SKM-1 (cell line): Measurements from ENCODE around the gene TCF7.
"Not testable (repeated sequence)": the region's sequence is repeated elsewhere in the genome, so short reads cannot be mapped to it uniquely, and the experiment has no call there.

Experiments
- DNase-seq: peaks from one replicate; lab custom pipeline; 2025; ENCODE audit not compliant: unreplicated experiment; lab: John Stamatoyannopoulos, UW

Gene TCF7

DNA sequence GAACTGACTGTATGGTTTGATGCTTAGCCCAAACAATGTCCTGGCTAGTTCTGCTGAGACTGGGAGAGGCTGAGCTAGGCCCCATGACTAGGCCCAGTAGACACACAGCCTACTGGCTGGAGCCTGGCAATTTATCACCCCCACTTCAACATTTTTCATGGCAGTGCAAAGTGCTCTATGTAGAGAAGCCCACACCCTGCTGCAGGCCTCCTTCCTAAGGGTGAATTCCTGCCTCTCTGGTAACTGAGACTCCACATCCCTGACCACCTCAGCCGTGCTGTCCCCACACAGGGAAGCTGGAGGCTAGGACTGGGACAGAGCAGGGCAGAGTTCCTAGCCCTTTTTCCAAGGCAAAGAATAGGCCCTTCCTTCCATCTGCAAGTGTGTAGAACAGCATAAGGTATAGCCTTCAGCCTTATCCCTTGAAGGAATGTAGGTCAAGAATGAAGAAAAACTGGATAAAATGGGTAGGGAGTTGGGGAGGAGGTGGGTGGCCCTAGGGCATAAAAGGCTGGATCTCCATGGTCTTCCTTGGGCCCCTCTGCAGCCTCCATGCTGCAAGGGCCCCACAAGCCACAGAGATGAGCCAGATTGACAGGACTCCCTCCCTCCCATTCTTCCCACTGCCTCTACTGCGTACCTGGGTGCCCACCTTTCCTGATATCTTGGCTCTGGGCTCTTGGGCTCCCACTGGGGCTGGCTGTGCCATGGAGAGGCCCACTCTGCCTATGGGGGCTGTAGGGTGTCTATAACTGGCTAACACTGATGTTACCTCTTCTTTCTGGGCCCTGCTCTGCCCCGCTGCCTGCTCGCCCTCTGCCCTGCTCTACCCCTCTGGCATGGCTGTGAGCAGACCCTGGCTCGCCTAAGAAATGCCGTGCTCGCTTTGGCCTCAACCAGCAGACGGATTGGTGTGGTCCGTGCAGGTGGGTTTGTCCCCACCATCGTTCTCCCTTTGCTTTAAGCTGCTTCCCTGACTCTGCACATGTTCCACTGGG is 29.8 kb downstream of the TCF7 start:
- DNase-seq, result no peak

DNA sequence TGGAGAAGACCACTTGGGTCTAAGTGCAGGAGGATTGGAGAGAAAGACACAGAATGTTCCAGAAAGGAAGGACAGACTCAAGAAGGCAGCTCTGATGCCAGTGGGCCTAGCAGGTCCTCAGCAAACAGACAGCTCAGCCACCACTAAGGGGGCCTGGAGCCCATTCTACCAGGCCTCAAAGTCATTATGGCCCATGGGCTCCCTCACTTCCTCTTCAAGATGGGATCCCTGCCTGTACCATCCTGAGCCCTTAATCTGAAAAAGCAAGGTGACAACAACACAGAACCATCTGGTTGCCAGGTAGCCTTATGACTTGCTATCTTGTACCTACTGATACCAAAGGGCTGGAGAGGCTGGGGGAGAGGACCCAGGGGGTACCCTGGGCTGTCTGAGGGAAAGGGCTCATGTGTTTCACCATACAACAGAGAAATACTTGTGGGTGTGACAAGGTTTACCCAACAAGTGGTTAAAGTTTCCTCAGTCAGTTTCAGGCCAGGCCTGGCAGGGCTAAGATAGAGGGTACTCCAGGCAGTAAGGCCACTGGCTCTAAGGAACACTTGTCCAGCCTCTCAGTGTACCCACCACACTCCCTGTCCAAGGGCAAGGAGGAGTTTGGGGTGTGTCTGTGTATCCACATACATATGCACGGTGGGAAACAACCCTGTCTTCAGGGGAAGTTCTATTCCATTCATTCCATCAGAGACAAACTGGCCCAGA is 30.7 kb downstream of the TCF7 start:
- peak; percentile 3 for DNase-seq

DNA sequence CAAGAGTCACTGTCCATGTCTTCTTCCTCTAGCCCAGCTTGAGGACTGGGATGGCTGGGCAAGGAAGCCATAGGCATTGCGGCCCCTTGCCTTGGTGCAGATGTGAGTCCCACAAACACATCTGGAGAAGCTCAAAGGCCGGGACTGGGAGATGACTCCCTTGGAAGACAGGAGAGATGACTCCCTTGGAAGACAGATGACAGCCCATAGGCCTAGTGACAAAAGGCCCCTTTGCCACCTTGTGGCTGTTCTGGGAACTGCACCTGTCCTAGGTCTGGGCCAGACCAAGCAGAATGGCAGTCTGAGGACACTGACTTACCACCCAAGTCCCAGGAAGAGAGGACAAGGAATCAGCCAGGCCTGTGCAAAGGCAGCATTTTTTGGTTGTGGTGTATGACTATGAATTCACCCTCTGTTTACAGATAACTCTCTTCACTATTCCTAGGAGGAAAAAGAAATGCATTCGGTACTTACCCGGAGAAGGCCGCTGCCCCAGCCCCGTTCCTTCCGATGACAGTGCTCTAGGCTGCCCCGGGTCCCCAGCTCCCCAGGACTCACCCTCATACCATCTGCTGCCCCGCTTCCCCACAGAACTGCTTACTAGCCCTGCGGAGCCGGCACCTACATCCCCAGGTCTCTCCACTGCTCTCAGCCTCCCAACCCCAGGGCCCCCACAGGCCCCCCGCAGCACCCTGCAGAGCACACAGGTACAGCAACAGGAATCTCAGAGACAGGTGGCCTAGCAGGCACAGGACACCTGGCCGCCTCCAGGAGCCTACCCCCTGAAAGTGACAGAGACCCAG is 31.5 kb downstream of the TCF7 start:
- peak; percentile 39 for DNase-seq

DNA sequence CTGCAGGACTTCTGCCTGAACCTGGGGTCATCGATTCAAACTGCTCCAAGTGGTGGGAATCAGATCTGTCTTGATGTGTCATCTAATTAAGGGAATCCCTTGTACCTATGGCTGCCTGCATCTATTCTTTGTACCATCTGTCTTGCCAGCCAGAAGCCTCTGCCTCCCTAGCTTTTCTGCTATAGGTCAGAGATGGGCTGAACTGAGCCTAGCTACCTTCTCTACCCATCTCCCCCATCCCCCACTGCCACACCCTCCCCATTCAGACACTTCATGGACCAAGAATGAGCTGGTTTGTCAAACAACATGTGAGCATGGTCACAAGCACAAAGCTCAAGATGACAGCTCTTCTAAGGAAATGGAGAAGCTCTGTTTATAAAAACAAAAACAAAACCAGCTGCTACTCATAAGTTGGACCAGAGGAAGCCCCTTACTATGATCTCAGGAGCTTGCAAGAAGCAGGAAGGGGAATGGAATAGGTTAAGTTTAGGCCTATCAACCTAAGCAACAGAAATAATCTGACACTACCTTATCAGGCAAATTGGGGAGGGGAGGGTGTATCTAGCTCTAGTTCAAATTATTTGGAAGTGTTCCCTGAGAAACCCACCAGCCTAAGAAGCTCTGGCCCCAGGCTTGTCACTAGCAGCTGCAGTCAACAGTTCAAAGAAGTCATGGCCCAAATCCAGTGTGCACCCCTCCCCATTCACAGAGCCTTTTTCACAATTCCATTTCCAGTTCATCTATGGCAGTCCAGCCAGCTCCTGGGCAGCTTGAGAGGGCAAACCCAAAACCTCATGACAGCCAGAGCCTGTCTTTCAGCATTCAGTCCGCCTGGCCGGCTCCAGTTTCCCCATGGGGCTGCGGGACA is 32.4 kb downstream of the TCF7 start:
- no peak for DNase-seq

DNA sequence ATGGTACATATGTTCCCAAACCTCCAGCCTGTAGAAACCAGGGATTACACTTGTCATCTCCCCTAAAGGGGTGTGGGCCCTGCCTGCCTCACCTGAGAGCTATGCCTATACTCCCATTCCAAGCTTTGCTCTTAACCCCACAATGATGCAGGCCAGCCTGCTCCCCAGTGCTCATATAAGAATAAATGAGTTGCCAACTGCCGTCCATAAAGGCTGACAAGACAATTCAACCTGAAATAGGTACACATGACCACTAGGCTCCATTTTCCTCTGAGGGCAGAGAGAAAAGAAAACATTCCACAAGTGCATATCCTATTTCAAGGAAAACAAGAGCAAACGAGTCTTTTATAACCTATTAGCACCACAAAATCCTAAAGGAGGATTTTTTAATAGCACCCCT is 33.8 kb downstream of the TCF7 start:
- DNase-seq, result no peak

DNA sequence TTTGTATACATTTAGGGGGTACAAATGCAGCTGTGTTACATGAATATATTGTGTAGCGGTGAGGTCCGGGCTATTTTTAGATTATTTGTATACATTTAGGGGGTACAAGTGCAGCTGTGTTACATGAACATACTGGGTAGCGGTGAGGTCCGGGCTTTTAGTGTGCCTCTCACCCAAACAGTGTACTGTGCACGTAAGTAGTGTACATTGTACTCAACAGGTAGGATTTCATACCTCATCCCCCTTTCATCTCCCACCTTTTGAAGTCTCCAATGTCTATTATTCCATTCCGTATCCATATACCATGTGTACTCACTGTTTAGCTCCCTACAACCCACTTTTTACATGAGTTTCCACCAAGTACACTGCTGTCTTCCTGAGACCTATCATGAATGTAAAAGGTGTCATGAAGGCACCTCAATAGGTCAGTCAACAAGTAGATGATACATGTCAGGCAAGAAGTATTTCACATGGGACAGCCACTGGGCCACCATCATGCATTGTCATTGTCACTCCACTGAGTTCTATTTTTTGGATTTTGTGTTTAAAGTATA is 34.6 kb downstream of the TCF7 start:
- DNase-seq, result no peak

DNA sequence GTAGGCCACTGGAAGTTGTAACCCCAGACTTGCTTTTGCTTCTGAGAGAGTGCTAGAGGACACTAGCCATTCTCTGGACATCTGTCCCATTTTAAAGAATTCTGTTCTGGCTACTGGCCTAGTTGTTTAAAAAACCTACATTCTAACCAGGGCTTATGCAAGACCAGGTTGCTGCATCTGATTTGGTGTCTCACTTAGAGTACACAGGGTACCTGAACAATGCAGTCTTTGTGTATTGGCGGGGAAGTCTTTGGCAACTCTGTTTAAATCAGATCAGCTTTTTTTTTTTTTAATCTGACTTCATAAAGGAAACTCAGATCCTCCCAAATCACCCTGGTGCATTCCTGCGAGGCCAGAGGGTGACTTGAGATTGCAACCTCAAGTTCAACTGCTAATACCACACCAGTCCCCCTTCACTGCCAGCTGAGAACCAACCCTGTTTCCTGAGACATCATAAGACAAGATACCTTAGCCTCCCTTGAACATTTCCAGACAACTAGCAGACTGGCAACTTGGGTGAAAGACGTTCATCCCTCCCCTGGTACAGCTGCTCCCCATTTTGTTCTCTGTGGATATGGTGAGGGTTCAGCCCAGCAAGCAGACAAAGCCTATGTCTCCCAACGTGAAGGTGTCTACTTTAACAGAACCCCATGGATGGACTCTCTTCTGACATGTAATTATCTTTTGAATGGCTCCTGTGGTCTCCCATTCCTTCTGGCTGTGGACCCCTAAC is 35.3 kb downstream of the TCF7 start:
- no peak for DNase-seq

DNA sequence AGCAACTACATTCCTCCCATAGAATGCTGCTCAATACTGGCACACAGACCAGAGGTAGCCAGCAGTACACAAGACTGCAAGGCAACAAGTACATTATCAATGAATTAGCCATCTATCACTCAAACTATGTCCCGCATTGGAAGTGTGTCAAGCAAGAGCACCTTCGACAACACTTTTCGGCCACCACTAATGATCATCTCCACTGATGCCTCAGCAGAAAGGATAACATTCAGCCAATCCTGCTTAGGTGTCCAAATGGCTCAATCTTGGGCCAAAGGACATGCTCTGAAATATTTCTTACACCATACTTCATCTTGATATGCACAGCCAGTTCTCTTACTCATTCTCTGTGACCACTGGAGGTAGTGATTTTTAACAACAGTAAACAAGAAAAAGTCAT is 37.2 kb downstream of the TCF7 start:
- DNase-seq, result no peak

DNA sequence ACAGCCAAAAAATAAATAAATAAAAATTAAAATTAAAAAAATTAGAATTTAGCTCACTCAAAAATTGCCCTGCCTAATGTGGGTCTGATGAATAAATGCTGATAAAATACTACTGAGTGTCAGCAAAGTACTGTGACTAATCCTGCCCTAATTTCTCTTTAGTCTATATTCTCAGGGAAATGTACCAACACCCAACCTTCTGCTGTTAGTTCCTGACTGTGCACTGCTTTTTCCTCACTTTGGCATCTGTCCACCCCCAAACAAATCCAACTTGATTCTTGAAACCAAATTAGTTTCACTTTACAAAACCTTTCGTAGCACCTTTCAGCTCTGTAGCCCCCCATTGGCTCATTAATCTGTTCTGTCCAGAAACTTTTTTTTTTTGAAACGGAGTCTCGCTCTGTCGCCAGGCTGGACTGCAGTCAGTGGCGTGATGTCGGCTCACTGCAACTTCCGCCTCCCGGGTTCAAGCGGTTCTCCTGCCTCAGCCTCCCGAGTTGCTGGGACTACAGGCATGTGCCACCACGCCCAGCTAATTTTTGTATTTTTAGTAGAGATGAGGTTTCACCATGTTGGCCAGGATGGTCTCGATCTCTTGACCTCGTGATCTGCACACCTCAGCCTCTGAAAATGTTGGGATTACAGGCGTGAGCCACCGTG is 37.8 kb downstream of the TCF7 start:
- DNase-seq, result not testable (repeated sequence)

DNA sequence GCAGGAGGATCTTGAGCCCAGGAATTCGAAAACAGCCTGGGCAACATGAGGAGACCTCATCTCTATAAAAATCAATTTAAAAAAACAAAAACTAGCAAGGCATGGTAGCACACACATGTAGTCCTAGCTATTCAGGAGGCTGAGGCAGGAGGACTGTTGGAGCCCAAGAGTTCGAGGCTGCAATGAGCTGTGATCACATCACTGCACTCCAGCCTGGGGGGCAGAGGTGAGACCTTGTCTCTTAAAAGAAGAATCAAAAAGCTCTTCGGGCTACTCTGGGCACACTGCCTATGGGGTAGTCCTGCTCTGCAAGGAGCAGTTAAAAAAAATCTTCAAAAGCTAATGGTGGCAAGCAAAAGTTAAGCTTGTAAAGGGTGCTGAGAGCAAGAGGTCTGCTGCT is 38.8 kb downstream of the TCF7 start:
- DNase-seq, result no peak

DNA sequence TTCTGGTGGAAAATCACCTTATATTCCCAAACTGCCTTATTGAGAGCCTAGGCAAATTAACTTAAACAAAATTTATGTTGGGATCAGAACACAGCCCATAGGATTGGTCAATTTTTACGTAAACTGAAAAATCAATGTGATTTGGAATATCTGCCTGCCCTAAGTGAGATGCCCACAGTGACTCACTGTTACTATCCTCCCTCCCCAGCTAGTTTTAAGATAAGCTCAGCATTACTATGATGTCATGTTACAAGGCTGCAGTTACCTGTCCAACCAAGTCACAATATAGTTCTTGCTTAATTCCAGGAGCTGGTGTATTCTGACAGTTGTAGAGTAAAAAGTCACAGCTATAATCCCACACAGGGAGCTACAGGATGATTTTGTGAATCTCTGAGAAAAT is 39.2 kb downstream of the TCF7 start:
- no peak for DNase-seq

DNA sequence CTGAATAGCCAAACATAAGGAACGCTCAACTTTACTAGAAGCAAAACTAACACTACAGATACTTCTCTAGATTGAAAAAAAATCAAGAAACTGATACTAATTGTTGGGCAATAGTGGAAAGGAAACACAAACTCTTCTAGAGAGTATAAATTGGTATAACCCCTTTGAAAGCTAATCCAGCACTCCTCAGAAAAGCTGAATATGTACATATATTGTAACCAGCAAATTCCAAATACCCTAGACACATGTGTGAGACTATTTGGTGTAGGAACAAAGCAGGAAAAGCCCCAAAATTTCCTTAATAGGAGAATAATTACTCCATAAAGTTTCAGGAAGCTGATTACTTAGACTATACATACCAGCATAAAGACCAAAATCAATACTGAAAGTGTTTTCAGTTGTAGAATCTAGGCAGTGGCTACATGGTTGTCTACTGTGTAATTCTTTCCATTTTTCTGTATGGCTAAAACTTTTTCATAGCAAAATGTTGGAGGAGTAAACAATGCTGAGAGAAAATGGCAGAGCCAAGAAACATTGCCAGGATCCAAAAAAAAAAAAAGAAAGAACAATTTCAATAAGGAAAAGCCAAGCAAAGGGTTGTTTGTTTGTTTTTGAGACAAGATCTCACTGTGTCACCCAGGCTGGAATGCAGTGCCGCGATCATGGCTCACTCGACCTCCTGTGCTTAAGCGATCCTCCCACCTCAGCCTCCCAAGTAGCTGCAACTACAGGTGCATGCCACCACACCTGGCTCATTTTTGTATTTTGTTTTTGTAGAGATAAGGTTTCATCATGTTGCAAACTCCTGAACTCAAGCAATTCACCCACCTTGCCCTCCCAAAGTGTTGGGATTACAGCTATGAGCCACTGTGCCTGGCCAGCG is 47.3 kb downstream of the TCF7 start:
- DNase-seq, result no peak

DNA sequence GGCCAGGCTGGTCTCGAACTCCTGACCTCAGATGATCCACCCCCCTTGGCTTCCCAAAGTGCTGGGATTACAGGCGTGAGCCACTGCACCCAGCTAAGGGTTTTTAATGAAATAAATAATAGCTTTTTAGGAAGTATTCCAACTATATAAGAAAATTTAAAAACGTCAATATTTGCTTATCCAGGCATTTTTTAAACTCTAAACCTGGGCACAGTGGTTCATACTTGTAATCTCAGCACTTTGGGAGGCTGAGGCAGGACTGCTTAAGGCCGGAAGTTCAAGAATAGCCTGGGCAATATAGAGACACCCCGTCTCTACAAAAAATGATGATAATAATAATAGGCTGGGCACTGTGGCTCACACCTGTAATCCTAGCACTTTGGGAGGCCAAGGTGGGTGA is 48.1 kb downstream of the TCF7 start:
- no peak for DNase-seq

DNA sequence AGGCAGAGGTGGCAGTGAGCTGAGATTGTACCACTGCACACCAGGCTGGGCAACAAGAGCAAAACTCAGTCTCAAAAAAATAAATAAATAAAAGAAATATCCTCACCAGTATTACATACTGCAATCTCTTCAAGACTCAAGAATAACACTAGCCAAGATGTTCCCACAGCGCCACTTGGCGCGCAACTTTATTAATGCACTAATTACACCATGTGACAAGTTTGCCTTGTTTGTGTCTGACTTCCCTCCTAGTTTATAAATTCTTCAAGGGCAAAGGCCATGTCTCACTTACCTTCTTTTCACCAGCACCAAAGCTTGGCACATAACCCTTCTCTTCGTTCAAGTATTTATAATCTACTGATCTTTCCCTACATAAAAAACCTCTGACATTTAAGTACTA is 57.5 kb downstream of the TCF7 start:
- DNase-seq, result no peak

DNA sequence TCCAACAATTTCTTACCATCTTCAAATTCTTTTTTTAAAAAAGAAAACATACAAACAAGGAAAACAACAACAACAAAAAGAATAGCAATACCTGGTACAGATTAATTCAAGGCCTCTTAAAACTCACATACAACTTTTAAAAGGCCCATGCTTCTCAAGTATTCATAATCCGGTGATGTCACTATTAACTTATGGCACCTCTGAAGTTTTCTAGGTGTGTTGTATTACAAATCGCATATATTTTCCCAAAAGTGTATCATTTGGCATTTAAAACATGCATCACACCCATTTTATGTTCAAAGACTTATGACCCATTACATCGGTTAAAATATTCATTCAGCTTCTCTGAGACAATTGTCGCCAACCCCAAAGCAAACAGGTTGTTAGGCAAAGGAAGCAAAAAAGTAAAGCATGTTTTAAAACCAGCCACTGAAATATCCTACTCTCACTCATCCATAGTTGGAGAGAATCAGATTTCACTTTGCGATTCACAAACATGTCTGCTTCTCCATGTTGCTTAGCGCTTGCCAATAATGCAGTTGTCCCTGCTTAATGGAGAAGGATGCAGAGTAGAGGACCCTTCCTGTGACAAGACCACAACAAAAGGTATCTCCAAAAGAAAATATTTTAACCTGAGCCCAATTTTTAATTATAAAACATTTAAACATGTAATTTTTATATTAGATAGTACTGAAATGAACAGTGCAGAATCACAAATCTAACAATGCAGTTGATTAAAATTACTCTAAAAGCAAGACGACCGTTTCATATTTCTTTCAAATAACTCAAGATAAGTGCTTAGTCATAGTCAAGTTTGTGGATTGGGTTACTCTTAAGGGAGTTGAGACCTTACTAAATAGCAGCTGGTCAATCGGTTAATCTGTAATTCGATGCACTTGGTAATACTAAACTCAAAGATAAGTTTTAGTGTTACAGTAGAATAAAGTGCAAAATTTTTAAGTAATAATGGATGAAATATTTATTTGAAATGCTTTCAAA is 60.7 kb downstream of the TCF7 start:
- no peak for DNase-seq

DNA sequence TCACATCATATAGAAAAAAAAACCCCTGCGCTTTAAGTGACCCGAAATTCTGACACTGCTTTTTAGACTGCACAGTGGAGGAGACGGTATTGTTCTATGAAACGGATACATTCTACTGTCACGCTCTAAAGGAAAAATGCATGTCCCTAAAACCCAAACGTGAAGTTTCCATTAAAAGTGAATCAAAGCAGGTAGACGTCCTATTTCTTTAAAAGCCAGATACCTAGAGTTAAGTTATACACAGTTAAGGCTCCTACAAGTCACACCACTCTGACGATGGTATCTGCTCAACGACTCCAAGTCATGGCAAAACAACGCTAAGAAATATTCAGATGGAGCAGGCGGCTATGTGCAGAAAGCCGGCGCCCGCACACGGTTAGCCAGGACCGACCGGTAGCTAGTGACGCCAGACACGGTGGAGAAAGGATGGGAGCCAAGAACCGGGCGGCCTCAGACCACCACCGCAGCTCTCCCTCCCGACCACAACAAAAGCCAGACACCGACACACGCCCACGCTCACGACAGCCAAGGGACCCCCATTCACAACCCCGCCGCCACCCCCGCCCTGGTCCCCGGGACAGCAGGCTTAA is 61.5 kb downstream of the TCF7 start:
- DNase-seq, result no peak
